ENCODE measurements around the gene IGFALS. TPM values are rescaled to one million over a fixed set of nuclear protein-coding genes. Genes with fewer than 3 reads are reported as not detected.

Gene IGFALS
- total RNA-seq, 3 donors from 2014 or later: 0.32 to 0.44 (median 0.33) TPM

GRCh38 chr16:1775846-1776671 lies 17.4 kb downstream of the IGFALS start:
- Histone ChIP-seq H3K27ac (no peak overlapping the region), H3K9me3 (no peaks in the 10 kb centered on the region), H3K4me3 (no peak overlapping the region), H3K27me3 (no peaks in the 10 kb centered on the region), H3K36me3 (peaks cover 5% of the 10 kb centered on the region), H3K4me1 (peaks cover 8 to 25% of the 10 kb centered on the region in 2 donors)
- no peak for DNase-seq (ENCODE audit: low spot score in 2 of 2)
- intact Hi-C loops (cut with DNase I; ENCODE audit: low total_unique reads): no loop called here
- TF ChIP-seq POLR2A (IDR thresholded peaks at IDR 0.05) (no peak), POLR2AphosphoS5 (IDR thresholded peaks at IDR 0.05) (no peak)
- TF ChIP-seq, protein P1, sequence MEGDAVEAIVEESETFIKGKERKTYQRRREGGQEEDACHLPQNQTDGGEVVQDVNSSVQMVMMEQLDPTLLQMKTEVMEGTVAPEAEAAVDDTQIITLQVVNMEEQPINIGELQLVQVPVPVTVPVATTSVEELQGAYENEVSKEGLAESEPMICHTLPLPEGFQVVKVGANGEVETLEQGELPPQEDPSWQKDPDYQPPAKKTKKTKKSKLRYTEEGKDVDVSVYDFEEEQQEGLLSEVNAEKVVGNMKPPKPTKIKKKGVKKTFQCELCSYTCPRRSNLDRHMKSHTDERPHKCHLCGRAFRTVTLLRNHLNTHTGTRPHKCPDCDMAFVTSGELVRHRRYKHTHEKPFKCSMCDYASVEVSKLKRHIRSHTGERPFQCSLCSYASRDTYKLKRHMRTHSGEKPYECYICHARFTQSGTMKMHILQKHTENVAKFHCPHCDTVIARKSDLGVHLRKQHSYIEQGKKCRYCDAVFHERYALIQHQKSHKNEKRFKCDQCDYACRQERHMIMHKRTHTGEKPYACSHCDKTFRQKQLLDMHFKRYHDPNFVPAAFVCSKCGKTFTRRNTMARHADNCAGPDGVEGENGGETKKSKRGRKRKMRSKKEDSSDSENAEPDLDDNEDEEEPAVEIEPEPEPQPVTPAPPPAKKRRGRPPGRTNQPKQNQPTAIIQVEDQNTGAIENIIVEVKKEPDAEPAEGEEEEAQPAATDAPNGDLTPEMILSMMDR (IDR thresholded peaks at IDR 0.05): no peak

GRCh38 chr16:1775006-1775845 lies 18.3 kb downstream of the IGFALS start:
- Histone ChIP-seq H3K27me3 (no peaks in the 10 kb centered on the region), H3K4me3 (no peak overlapping the region), H3K4me1 (peaks cover 10 to 24% of the 10 kb centered on the region in 2 donors), H3K27ac (peak overlapping the region in 1 of 2 donors; percentile 94), H3K36me3 (peaks cover 5% of the 10 kb centered on the region), H3K9me3 (no peaks in the 10 kb centered on the region)
- intact Hi-C loops (cut with DNase I; ENCODE audit: low total_unique reads): no loop called here
- no peak for TF ChIP-seq POLR2A (IDR thresholded peaks at IDR 0.05)
- no peak for DNase-seq (ENCODE audit: low spot score in 2 of 2)

GRCh38 chr16:1774448-1774780 lies 19.1 kb downstream of the IGFALS start:
- Histone ChIP-seq H3K4me3 (peak overlapping the region in 2 of 3 donors; percentile 91 to 94), H3K27me3 (no peaks in the 10 kb centered on the region), H3K4me1 (peaks cover 16 to 25% of the 10 kb centered on the region in 2 donors), H3K9me3 (no peaks in the 10 kb centered on the region), H3K36me3 (peaks cover 5% of the 10 kb centered on the region), H3K27ac (peak overlapping the region in 1 of 2 donors; percentile 94)
- intact Hi-C loops (cut with DNase I; ENCODE audit: low total_unique reads): no loop called here
- TF ChIP-seq, protein P1 (IDR thresholded peaks at IDR 0.05): no peak
- TF ChIP-seq POLR2AphosphoS5 (IDR thresholded peaks at IDR 0.05) (no peak), POLR2A (IDR thresholded peaks at IDR 0.05) (no peak)
- no peak for DNase-seq (ENCODE audit: low spot score in 2 of 2)

DNA sequence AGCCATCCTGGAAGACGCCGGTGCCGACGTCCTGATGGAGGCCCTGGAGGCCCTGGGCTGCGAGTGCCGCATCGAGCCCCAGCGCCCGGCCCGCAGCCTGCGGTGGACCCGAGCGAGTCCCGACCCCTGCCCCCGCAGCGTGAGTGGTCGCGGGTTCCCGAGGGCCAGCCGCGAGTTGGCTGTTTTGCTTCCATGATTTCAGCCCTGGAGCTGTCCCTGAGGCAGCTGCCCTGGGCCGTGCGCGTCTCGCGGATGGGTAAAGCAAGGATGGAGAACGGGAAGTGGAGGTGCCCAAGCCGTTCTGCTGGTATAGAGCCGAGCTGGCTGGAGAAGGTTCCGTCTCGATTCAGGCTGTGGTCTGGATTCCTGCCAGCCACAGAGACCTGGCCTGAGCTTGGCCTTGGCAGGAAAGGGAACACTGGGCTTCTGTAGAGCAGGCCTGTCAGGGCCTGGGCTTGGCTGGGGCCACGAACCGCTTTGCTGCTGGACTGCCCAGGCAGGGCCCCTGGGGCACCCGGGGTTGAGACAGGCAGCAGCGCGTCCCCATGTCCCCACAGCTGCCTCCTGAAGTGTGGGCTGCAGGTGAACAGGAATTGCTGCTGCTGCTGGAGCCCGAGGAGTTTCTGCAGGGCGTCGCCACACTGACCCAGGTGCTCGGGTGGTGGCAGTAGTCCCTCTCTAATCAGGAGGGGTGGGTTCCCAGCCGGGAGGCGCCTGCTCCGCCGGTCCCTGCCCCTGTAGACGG lies 19.6 kb downstream of the IGFALS start:
- peak in 1 of 2 donors; percentile 68 for DNase-seq (ENCODE audit: low spot score in 2 of 2)
- Histone ChIP-seq H3K36me3 (peaks cover 5% of the 10 kb centered on the region), H3K27me3 (no peaks in the 10 kb centered on the region), H3K9me3 (no peaks in the 10 kb centered on the region), H3K4me3 (peak overlapping the region; percentile 91 to 97 (median 94)), H3K27ac (peak overlapping the region; percentile 85 to 94), H3K4me1 (peaks cover 16 to 25% of the 10 kb centered on the region in 2 donors)
- intact Hi-C loops (cut with DNase I; ENCODE audit: low total_unique reads): no loop called here
- TF ChIP-seq POLR2A (IDR thresholded peaks at IDR 0.05) (no peak), POLR2AphosphoS5 (IDR thresholded peaks at IDR 0.05) (no peak)
- TF ChIP-seq, protein P1 (IDR thresholded peaks at IDR 0.05): no peak

GRCh38 chr16:1772908-1773702 lies 20.4 kb downstream of the IGFALS start, which contains the start of gene MRPS34:
MRPS34 (minus strand) TSS chr16:1773134; CDS start chr16:1773119, 15 bp downstream.
- H3K4me3 ChIP-seq: peak within 1 kb of the TSS; percentile 91 to 97 (median 94)
- H3K4me1 ChIP-seq: peaks cover 16 to 25% of the 10 kb centered on the region in 2 donors
- TF ChIP-seq POLR2A (IDR thresholded peaks at IDR 0.05) (peak; percentile 19), POLR2AphosphoS5 (IDR thresholded peaks at IDR 0.05) (peak; percentile 72 to 87 (median 83))
- TF ChIP-seq, protein P1 (IDR thresholded peaks at IDR 0.05): peak; percentile 19 to 69 (median 65)
- intact Hi-C loops (cut with DNase I; ENCODE audit: low total_unique reads): no loop called here
- H3K36me3 ChIP-seq: peaks cover 5% of the 10 kb centered on the region
- peak in 1 of 2 donors; percentile 79 for DNase-seq (ENCODE audit: low spot score in 2 of 2)
- H3K27me3 ChIP-seq: no peaks in the 10 kb centered on the region
- H3K27ac ChIP-seq: peak within 1 kb of the TSS; percentile 85 to 94
- H3K9me3 ChIP-seq: no peaks in the 10 kb centered on the region

All from breast epithelium (tissue), 4 donors.